Measurements from ENCODE around the gene DNAH14. TPM values are rescaled to one million over a fixed set of nuclear protein-coding genes. Genes with fewer than 3 reads are reported as not detected.
A peak's percentile ranks its signal among the peaks of the same experiment; 100 is the strongest.

Gene DNAH14
- total and polyA plus RNA-seq, 4 donors: 2.7 to 19.8 (median 9.6) TPM

GRCh38 chr1:225424562-225425200 lies 495.2 kb downstream of the DNAH14 start:
- Histone ChIP-seq H3K27me3 (ENCODE audit: control insufficient read depth in 4 of 4, insufficient read depth in 4 of 4, low read length in 3 of 4) (no peaks in the 10 kb centered on the region), H3K9me3 (ENCODE audit: control insufficient read depth in 4 of 4, low read length in 3 of 4) (no peaks in the 10 kb centered on the region), H3K36me3 (ENCODE audit: control insufficient read depth in 4 of 4, insufficient read depth in 3 of 4, low read depth in 1 of 4, low read length in 3 of 4) (no peaks in the 10 kb centered on the region), H3K4me3 (ENCODE audit: low read depth in 1 of 3, low read length in 3 of 3) (no peak overlapping the region), H3K27ac (ENCODE audit: low read depth in 1 of 2, low read length in 2 of 2) (peak overlapping the region in 1 of 2 donors; percentile 23), H3K4me1 (ENCODE audit: control insufficient read depth in 4 of 4, insufficient read depth in 4 of 4, low read length in 3 of 4) (peaks cover 10 to 49% (median 34%) of the 10 kb centered on the region in 4 donors), H3K9ac (ENCODE audit: low read depth in 1 of 2, low read length in 2 of 2) (no peak overlapping the region)
- TF ChIP-seq HNF4A (conservative IDR thresholded peaks at IDR 0.05): no peak
- TF ChIP-seq, protein P1, sequence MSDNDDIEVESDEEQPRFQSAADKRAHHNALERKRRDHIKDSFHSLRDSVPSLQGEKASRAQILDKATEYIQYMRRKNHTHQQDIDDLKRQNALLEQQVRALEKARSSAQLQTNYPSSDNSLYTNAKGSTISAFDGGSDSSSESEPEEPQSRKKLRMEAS (IDR thresholded peaks at IDR 0.05): no peak
- TF ChIP-seq RXRA (IDR thresholded peaks at IDR 0.05): no peak
- no peak for TF ChIP-seq FOXA1 (IDR thresholded peaks at IDR 0.05)
- TF ChIP-seq JUND (IDR thresholded peaks at IDR 0.05): no peak
- TF ChIP-seq HNF4G (IDR thresholded peaks at IDR 0.05): no peak
- TF ChIP-seq CTCF (IDR thresholded peaks at IDR 0.05; ENCODE audit: low read depth, low read length, missing input control): no peak
- TF ChIP-seq GABPA (IDR thresholded peaks at IDR 0.05 in 1 of 2, conservative IDR thresholded peaks at IDR 0.05 in 1 of 2): no peak
- TF ChIP-seq RAD21 (IDR thresholded peaks at IDR 0.05): no peak
- TF ChIP-seq, protein P2, sequence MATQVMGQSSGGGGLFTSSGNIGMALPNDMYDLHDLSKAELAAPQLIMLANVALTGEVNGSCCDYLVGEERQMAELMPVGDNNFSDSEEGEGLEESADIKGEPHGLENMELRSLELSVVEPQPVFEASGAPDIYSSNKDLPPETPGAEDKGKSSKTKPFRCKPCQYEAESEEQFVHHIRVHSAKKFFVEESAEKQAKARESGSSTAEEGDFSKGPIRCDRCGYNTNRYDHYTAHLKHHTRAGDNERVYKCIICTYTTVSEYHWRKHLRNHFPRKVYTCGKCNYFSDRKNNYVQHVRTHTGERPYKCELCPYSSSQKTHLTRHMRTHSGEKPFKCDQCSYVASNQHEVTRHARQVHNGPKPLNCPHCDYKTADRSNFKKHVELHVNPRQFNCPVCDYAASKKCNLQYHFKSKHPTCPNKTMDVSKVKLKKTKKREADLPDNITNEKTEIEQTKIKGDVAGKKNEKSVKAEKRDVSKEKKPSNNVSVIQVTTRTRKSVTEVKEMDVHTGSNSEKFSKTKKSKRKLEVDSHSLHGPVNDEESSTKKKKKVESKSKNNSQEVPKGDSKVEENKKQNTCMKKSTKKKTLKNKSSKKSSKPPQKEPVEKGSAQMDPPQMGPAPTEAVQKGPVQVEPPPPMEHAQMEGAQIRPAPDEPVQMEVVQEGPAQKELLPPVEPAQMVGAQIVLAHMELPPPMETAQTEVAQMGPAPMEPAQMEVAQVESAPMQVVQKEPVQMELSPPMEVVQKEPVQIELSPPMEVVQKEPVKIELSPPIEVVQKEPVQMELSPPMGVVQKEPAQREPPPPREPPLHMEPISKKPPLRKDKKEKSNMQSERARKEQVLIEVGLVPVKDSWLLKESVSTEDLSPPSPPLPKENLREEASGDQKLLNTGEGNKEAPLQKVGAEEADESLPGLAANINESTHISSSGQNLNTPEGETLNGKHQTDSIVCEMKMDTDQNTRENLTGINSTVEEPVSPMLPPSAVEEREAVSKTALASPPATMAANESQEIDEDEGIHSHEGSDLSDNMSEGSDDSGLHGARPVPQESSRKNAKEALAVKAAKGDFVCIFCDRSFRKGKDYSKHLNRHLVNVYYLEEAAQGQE (IDR thresholded peaks at IDR 0.05): no peak
- TF ChIP-seq NR2F2 (IDR thresholded peaks at IDR 0.05): no peak
- no peak for TF ChIP-seq YY1 (IDR thresholded peaks at IDR 0.05)
- no peak for TF ChIP-seq FOXA2 (IDR thresholded peaks at IDR 0.05)
- TF ChIP-seq TAF1 (conservative IDR thresholded peaks at IDR 0.05): no peak
- WGBS: 86% methylated on average over 6 of the region's 6 CpGs
- no peak for DNase-seq (ENCODE audit: low spot score)

- Histone ChIP-seq H3K36me3 (ENCODE audit: control insufficient read depth in 4 of 4, insufficient read depth in 3 of 4, low read depth in 1 of 4, low read length in 3 of 4) (no peaks in the 10 kb centered on the region), H3K4me1 (ENCODE audit: control insufficient read depth in 4 of 4, insufficient read depth in 4 of 4, low read length in 3 of 4) (peaks cover 10 to 49% (median 34%) of the 10 kb centered on the region in 4 donors), H3K9me3 (ENCODE audit: control insufficient read depth in 4 of 4, low read length in 3 of 4) (no peaks in the 10 kb centered on the region), H3K4me3 (ENCODE audit: low read depth in 1 of 3, low read length in 3 of 3) (no peak overlapping the region), H3K9ac (ENCODE audit: low read depth in 1 of 2, low read length in 2 of 2) (peak overlapping the region in 1 of 2 donors; percentile 15), H3K27ac (ENCODE audit: low read depth in 1 of 2, low read length in 2 of 2) (peak overlapping the region in 1 of 2 donors; percentile 23), H3K27me3 (ENCODE audit: control insufficient read depth in 4 of 4, insufficient read depth in 4 of 4, low read length in 3 of 4) (no peaks in the 10 kb centered on the region)
- WGBS: 57% methylated on average over 5 of the region's 5 CpGs
- DNase-seq (ENCODE audit: low spot score): no peak
- TF ChIP-seq, protein P2 (IDR thresholded peaks at IDR 0.05): no peak
- TF ChIP-seq HNF4G (IDR thresholded peaks at IDR 0.05): no peak
- TF ChIP-seq FOXA1 (IDR thresholded peaks at IDR 0.05): no peak
- TF ChIP-seq, protein P1 (IDR thresholded peaks at IDR 0.05): no peak
- TF ChIP-seq RAD21 (IDR thresholded peaks at IDR 0.05): no peak
- TF ChIP-seq GABPA (IDR thresholded peaks at IDR 0.05 in 1 of 2, conservative IDR thresholded peaks at IDR 0.05 in 1 of 2): no peak
- no peak for TF ChIP-seq JUND (IDR thresholded peaks at IDR 0.05)
- TF ChIP-seq SP1 (IDR thresholded peaks at IDR 0.05): no peak
- TF ChIP-seq FOXA2 (IDR thresholded peaks at IDR 0.05): no peak
- TF ChIP-seq, protein P3, sequence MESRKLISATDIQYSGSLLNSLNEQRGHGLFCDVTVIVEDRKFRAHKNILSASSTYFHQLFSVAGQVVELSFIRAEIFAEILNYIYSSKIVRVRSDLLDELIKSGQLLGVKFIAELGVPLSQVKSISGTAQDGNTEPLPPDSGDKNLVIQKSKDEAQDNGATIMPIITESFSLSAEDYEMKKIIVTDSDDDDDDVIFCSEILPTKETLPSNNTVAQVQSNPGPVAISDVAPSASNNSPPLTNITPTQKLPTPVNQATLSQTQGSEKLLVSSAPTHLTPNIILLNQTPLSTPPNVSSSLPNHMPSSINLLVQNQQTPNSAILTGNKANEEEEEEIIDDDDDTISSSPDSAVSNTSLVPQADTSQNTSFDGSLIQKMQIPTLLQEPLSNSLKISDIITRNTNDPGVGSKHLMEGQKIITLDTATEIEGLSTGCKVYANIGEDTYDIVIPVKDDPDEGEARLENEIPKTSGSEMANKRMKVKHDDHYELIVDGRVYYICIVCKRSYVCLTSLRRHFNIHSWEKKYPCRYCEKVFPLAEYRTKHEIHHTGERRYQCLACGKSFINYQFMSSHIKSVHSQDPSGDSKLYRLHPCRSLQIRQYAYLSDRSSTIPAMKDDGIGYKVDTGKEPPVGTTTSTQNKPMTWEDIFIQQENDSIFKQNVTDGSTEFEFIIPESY (IDR thresholded peaks at IDR 0.05): no peak
- no peak for TF ChIP-seq EGR1 (IDR thresholded peaks at IDR 0.05; ENCODE audit: low read depth in 2 of 2)
- TF ChIP-seq TAF1 (conservative IDR thresholded peaks at IDR 0.05): no peak
Measured at GRCh38 chr1:225425201-225425786, 495.8 kb downstream of the DNAH14 start.
